Measurements from ENCODE around the gene HES7. TPM values are rescaled to one million over a fixed set of nuclear protein-coding genes. Genes with fewer than 3 reads are reported as not detected.

HES7 gene
- total RNA-seq, 1 experiment from 2014 or later: 0.61 TPM

GRCh38 chr17:8126491-8127066 lies 2.7 kb upstream of the HES7 start:
- RAD21 ChIA-PET (ENCODE audit: low non-redundant PET in 1 of 2, low total read pairs in 2 of 2, uncharacterized antibody in 2 of 2, unreplicated experiment in 2 of 2): no interaction called here
- TF ChIP-seq POLR2AphosphoS5 (IDR thresholded peaks at IDR 0.05; ENCODE audit: low read depth, low read length): peak; percentile 45
- TF ChIP-seq TCF7L2 (IDR thresholded peaks at IDR 0.05; ENCODE audit: borderline replicate concordance, extremely low read depth, insufficient read depth, insufficient read length): peak; percentile 54
- TF ChIP-seq EZH2 (IDR thresholded peaks at IDR 0.05): no peak
- Histone ChIP-seq H3K79me2 (ENCODE audit: insufficient read depth, low read length) (no peaks in the 10 kb centered on the region), H3K27me3 (ENCODE audit: insufficient read depth, low read length) (no peaks in the 10 kb centered on the region), H3K36me3 (ENCODE audit: control insufficient read depth in 1 of 2, insufficient read depth in 2 of 2, low read length in 2 of 2) (no peaks in the 10 kb centered on the region), H3K27ac (ENCODE audit: low read depth, low read length) (peak overlapping the region; percentile 57), H3K4me1 (ENCODE audit: control insufficient read depth in 1 of 2, insufficient read depth in 2 of 2, low read length in 2 of 2) (peaks cover 23 to 62% of the 10 kb centered on the region in 2 experiments), H3K4me3 (replicated peaks in 1 of 2; ENCODE audit: low read depth in 1 of 2, low read length in 2 of 2) (peak overlapping the region; percentile 44 to 57), H3K9ac (ENCODE audit: low read length) (peak overlapping the region; percentile 54), H2AFZ (ENCODE audit: low read depth, low read length, poor library complexity, severe bottlenecking) (peak overlapping the region; percentile 80), H4K20me1 (ENCODE audit: insufficient read depth) (no peaks in the 10 kb centered on the region), H3K9me2 (ENCODE audit: insufficient read depth) (no peaks in the 10 kb centered on the region), H3K4me2 (ENCODE audit: low read length) (peak overlapping the region; percentile 86), H3K9me3 (ENCODE audit: control insufficient read depth in 1 of 2, insufficient read depth in 1 of 2, low read depth in 1 of 2, low read length in 2 of 2) (no peaks in the 10 kb centered on the region)
- ATAC-seq (peak; percentile 29), DNase-seq (ENCODE audit: low read depth, low spot score) (no peak)
- POLR2A ChIA-PET: interaction anchor here (0.8 to 2.8 kb wide), 7 partner anchors 27 to 97 kb away, joined by 3 to 14 read pairs (median 4); partner anchors contain the start of gene BORCS6
- CTCF ChIA-PET: interaction anchor here (0.8 to 2.1 kb wide), 3 partner anchors 7 to 53 kb away, joined by 3 to 7 read pairs (median 6); no protein-coding TSS in a partner anchor
- BruUV-seq (replicated peaks): no TSS peak
- intact Hi-C loops (cut with micrococcal nuclease): loop anchor here (5.0 to 10.0 kb wide), 2 partner anchors 258 to 439 kb away; partner anchors contain the start of genes RPL26, TP53 and WRAP53

GRCh38 chr17:8125947-8126490 lies 2.1 kb upstream of the HES7 start:
- POLR2A ChIA-PET: interaction anchor here (1.0 to 2.8 kb wide), 5 partner anchors 28 to 97 kb away, joined by 3 to 14 read pairs (median 4); no protein-coding TSS in a partner anchor
- BruUV-seq (replicated peaks): no TSS peak
- ATAC-seq: peak; percentile 8
- intact Hi-C loops (cut with micrococcal nuclease): loop anchor here (5.0 to 10.0 kb wide), 2 partner anchors 259 to 439 kb away; partner anchors contain the start of genes RPL26, TP53 and WRAP53
- Histone ChIP-seq H3K9me3 (ENCODE audit: control insufficient read depth in 1 of 2, insufficient read depth in 1 of 2, low read depth in 1 of 2, low read length in 2 of 2) (no peaks in the 10 kb centered on the region), H3K9me2 (ENCODE audit: insufficient read depth) (no peaks in the 10 kb centered on the region), H3K36me3 (ENCODE audit: control insufficient read depth in 1 of 2, insufficient read depth in 2 of 2, low read length in 2 of 2) (no peaks in the 10 kb centered on the region), H3K9ac (ENCODE audit: low read length) (peak overlapping the region; percentile 54), H3K79me2 (ENCODE audit: insufficient read depth, low read length) (no peaks in the 10 kb centered on the region), H2AFZ (ENCODE audit: low read depth, low read length, poor library complexity, severe bottlenecking) (peak overlapping the region; percentile 80), H3K27ac (ENCODE audit: low read depth, low read length) (peak overlapping the region; percentile 57), H3K4me3 (replicated peaks in 1 of 2; ENCODE audit: low read depth in 1 of 2, low read length in 2 of 2) (peak overlapping the region; percentile 44 to 57), H3K4me2 (ENCODE audit: low read length) (peak overlapping the region; percentile 86), H3K4me1 (ENCODE audit: control insufficient read depth in 1 of 2, insufficient read depth in 2 of 2, low read length in 2 of 2) (peaks cover 24 to 66% of the 10 kb centered on the region in 2 experiments), H4K20me1 (ENCODE audit: insufficient read depth) (no peaks in the 10 kb centered on the region), H3K27me3 (ENCODE audit: insufficient read depth, low read length) (no peaks in the 10 kb centered on the region)
- RAD21 ChIA-PET (ENCODE audit: low non-redundant PET in 1 of 2, low total read pairs in 2 of 2, uncharacterized antibody in 2 of 2, unreplicated experiment in 2 of 2): interaction anchor here in 1 of 2 experiments (0.5 kb wide), 1 partner anchor 125 kb away, joined by 3 read pairs; no protein-coding TSS in a partner anchor
- TF ChIP-seq TCF7L2 (IDR thresholded peaks at IDR 0.05; ENCODE audit: borderline replicate concordance, extremely low read depth, insufficient read depth, insufficient read length) (no peak), POLR2A (IDR thresholded peaks at IDR 0.05; ENCODE audit: borderline replicate concordance, extremely low read depth, insufficient read depth, insufficient read length) (no peak), ZFX (IDR thresholded peaks at IDR 0.05) (no peak), ZNF274 (IDR thresholded peaks at IDR 0.05; ENCODE audit: low read depth, low read length) (no peak), CBX3 (IDR thresholded peaks at IDR 0.05; ENCODE audit: low read depth) (no peak), FOSL1 (IDR thresholded peaks at IDR 0.05; ENCODE audit: low read depth) (no peak), SP1 (IDR thresholded peaks at IDR 0.05; ENCODE audit: low read depth) (no peak), POLR2AphosphoS5 (IDR thresholded peaks at IDR 0.05; ENCODE audit: low read depth, low read length) (no peak)
- CTCF ChIA-PET: interaction anchor here (2.1 kb wide), 1 partner anchor 12 kb away, joined by 7 read pairs; no protein-coding TSS in a partner anchor
- no peak for DNase-seq (ENCODE audit: low read depth, low spot score)
